ENCODE data around the gene NEO1.

DNA sequence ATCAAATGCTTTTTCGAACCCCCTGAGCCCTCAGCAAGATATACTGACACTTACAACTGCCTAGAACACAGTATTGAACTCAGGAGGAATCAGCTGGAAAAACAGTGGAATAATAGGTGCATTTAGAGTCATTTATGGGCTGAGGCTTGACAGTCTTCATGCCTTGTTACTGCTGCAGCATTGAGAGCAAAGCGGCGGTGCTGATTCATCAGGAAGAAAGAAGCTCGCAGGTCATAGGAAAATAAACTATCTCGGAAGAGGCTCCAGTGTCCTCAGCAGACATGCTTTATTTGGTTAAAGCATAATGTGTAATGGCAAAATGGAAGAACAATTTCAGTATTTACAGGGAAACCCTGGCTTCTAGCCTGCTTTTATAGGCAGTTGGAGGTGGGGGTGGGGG, 30.1 kb upstream of the NEO1 start:
- TF ChIP-seq, protein P1, sequence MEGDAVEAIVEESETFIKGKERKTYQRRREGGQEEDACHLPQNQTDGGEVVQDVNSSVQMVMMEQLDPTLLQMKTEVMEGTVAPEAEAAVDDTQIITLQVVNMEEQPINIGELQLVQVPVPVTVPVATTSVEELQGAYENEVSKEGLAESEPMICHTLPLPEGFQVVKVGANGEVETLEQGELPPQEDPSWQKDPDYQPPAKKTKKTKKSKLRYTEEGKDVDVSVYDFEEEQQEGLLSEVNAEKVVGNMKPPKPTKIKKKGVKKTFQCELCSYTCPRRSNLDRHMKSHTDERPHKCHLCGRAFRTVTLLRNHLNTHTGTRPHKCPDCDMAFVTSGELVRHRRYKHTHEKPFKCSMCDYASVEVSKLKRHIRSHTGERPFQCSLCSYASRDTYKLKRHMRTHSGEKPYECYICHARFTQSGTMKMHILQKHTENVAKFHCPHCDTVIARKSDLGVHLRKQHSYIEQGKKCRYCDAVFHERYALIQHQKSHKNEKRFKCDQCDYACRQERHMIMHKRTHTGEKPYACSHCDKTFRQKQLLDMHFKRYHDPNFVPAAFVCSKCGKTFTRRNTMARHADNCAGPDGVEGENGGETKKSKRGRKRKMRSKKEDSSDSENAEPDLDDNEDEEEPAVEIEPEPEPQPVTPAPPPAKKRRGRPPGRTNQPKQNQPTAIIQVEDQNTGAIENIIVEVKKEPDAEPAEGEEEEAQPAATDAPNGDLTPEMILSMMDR (IDR thresholded peaks at IDR 0.05; ENCODE audit: low read depth, low read length, missing input control): no peak
- TF ChIP-seq TAF1 (conservative IDR thresholded peaks at IDR 0.05): no peak
- TF ChIP-seq, protein P2, sequence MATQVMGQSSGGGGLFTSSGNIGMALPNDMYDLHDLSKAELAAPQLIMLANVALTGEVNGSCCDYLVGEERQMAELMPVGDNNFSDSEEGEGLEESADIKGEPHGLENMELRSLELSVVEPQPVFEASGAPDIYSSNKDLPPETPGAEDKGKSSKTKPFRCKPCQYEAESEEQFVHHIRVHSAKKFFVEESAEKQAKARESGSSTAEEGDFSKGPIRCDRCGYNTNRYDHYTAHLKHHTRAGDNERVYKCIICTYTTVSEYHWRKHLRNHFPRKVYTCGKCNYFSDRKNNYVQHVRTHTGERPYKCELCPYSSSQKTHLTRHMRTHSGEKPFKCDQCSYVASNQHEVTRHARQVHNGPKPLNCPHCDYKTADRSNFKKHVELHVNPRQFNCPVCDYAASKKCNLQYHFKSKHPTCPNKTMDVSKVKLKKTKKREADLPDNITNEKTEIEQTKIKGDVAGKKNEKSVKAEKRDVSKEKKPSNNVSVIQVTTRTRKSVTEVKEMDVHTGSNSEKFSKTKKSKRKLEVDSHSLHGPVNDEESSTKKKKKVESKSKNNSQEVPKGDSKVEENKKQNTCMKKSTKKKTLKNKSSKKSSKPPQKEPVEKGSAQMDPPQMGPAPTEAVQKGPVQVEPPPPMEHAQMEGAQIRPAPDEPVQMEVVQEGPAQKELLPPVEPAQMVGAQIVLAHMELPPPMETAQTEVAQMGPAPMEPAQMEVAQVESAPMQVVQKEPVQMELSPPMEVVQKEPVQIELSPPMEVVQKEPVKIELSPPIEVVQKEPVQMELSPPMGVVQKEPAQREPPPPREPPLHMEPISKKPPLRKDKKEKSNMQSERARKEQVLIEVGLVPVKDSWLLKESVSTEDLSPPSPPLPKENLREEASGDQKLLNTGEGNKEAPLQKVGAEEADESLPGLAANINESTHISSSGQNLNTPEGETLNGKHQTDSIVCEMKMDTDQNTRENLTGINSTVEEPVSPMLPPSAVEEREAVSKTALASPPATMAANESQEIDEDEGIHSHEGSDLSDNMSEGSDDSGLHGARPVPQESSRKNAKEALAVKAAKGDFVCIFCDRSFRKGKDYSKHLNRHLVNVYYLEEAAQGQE (IDR thresholded peaks at IDR 0.05): no peak
- no peak for TF ChIP-seq EGR1 (IDR thresholded peaks at IDR 0.05; ENCODE audit: low read depth in 2 of 2)
- TF ChIP-seq GABPA (IDR thresholded peaks at IDR 0.05 in 1 of 2, conservative IDR thresholded peaks at IDR 0.05 in 1 of 2): no peak
- no peak for TF ChIP-seq RAD21 (IDR thresholded peaks at IDR 0.05)
- TF ChIP-seq, protein P3, sequence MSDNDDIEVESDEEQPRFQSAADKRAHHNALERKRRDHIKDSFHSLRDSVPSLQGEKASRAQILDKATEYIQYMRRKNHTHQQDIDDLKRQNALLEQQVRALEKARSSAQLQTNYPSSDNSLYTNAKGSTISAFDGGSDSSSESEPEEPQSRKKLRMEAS (IDR thresholded peaks at IDR 0.05): no peak
- TF ChIP-seq JUND (IDR thresholded peaks at IDR 0.05): no peak
